Measurements from ENCODE around the gene GZMH. TPM values are rescaled to one million over a fixed set of nuclear protein-coding genes. Genes with fewer than 3 reads are reported as not detected.
A peak's percentile ranks its signal among the peaks of the same experiment; 100 is the strongest.
"Not testable (repeated sequence)": the region's sequence is repeated elsewhere in the genome, so short reads cannot be mapped to it uniquely, and the experiment has no call there.

Gene GZMH
- polyA plus RNA-seq, 1 donor from 2014 or later: 24.2 TPM

- peaks cover 16 to 37% (median 25%) of the 10 kb centered on the region in 3 donors for H3K4me1 Mint-ChIP-seq
- peaks cover 4% of the 10 kb centered on the region for H3K27me3 Mint-ChIP-seq
- H3K4me3 Mint-ChIP-seq: peak overlapping the region in 1 of 4 donors; percentile 80
- H3K9me3 Mint-ChIP-seq: no peaks in the 10 kb centered on the region
- no peaks in the 10 kb centered on the region for H3K36me3 Mint-ChIP-seq
- peak overlapping the region in 1 of 3 donors; percentile 93 for H3K27ac Mint-ChIP-seq
Measured at GRCh38 chr14:24607635-24608514, 1.6 kb downstream of the GZMH start.

- H3K4me3 Mint-ChIP-seq: peak overlapping the region in 2 of 4 donors; percentile 63 to 78
- no peaks in the 10 kb centered on the region for H3K36me3 Mint-ChIP-seq
- peaks cover 4% of the 10 kb centered on the region for H3K27me3 Mint-ChIP-seq
- no peaks in the 10 kb centered on the region for H3K9me3 Mint-ChIP-seq
- H3K4me1 Mint-ChIP-seq: peaks cover 16 to 34% (median 25%) of the 10 kb centered on the region in 3 donors
- H3K27ac Mint-ChIP-seq: peak overlapping the region in 2 of 3 donors; percentile 24 to 93
Measured at GRCh38 chr14:24607081-24607480, 2.4 kb downstream of the GZMH start.

- peak overlapping the region in 1 of 4 donors; percentile 49 for H3K4me3 Mint-ChIP-seq
- H3K4me1 Mint-ChIP-seq: peaks cover 16 to 33% (median 25%) of the 10 kb centered on the region in 3 donors
- H3K27ac Mint-ChIP-seq: peak overlapping the region in 1 of 3 donors; percentile 78
- no peaks in the 10 kb centered on the region for H3K9me3 Mint-ChIP-seq
- no peaks in the 10 kb centered on the region for H3K36me3 Mint-ChIP-seq
- H3K27me3 Mint-ChIP-seq: peaks cover 7% of the 10 kb centered on the region
Measured at GRCh38 chr14:24606297-24606696, 3.2 kb downstream of the GZMH start.

GRCh38 chr14:24605435-24606190 lies 3.9 kb downstream of the GZMH start:
- Mint-ChIP-seq H3K4me1 (peaks cover 16 to 33% (median 25%) of the 10 kb centered on the region in 3 donors), H3K9me3 (peaks cover 0 to 3% (median 0%) of the 10 kb centered on the region in 3 donors), H3K36me3 (no peaks in the 10 kb centered on the region), H3K4me3 (peak overlapping the region in 1 of 4 donors; percentile 81), H3K27ac (peak overlapping the region in 2 of 3 donors; percentile 63 to 78), H3K27me3 (peaks cover 7% of the 10 kb centered on the region)

GRCh38 chr14:24597403-24597802 lies 12.1 kb downstream of the GZMH start:
- Mint-ChIP-seq H3K9me3 (peaks cover 2 to 21% (median 20%) of the 10 kb centered on the region in 3 donors), H3K4me3 (no peak overlapping the region), H3K27ac (no peak overlapping the region), H3K36me3 (peaks cover 6% of the 10 kb centered on the region), H3K27me3 (peaks cover 9% of the 10 kb centered on the region), H3K4me1 (no peaks in the 10 kb centered on the region)

GRCh38 chr14:24595073-24595808 lies 14.2 kb downstream of the GZMH start:
- H3K27me3 Mint-ChIP-seq: peaks cover 9% of the 10 kb centered on the region
- H3K4me1 Mint-ChIP-seq: no peaks in the 10 kb centered on the region
- H3K9me3 Mint-ChIP-seq: peaks cover 2 to 22% (median 20%) of the 10 kb centered on the region in 3 donors
- no peak overlapping the region for H3K4me3 Mint-ChIP-seq
- no peak overlapping the region for H3K27ac Mint-ChIP-seq
- H3K36me3 Mint-ChIP-seq: peaks cover 6% of the 10 kb centered on the region

- H3K4me1 Mint-ChIP-seq, H3K4me3 Mint-ChIP-seq, H3K27me3 Mint-ChIP-seq, H3K36me3 Mint-ChIP-seq, H3K27ac Mint-ChIP-seq: not testable (repeated sequence)
- peaks cover 7 to 22% (median 18%) of the 10 kb centered on the region in 3 donors for H3K9me3 Mint-ChIP-seq
Measured at GRCh38 chr14:24591004-24591403, 18.5 kb downstream of the GZMH start.

GRCh38 chr14:24584402-24584801 lies 25.1 kb downstream of the GZMH start:
- H3K36me3 Mint-ChIP-seq, H3K4me3 Mint-ChIP-seq, H3K27me3 Mint-ChIP-seq, H3K4me1 Mint-ChIP-seq, H3K27ac Mint-ChIP-seq: not testable (repeated sequence)
- peaks cover 7 to 14% (median 13%) of the 10 kb centered on the region in 3 donors for H3K9me3 Mint-ChIP-seq

- H3K4me3 Mint-ChIP-seq: no peak overlapping the region
- no peak overlapping the region for H3K27ac Mint-ChIP-seq
- H3K4me1 Mint-ChIP-seq: peaks cover 0 to 2% (median 0%) of the 10 kb centered on the region in 3 donors
- peaks cover 6% of the 10 kb centered on the region for H3K27me3 Mint-ChIP-seq
- no peaks in the 10 kb centered on the region for H3K36me3 Mint-ChIP-seq
- H3K9me3 Mint-ChIP-seq: peaks cover 0 to 2% (median 0%) of the 10 kb centered on the region in 3 donors
Measured at GRCh38 chr14:24578558-24578957, 30.9 kb downstream of the GZMH start.

- H3K9me3 Mint-ChIP-seq: peaks cover 0 to 2% (median 0%) of the 10 kb centered on the region in 3 donors
- H3K27me3 Mint-ChIP-seq: peaks cover 6% of the 10 kb centered on the region
- peaks cover 0 to 2% (median 0%) of the 10 kb centered on the region in 3 donors for H3K4me1 Mint-ChIP-seq
- no peaks in the 10 kb centered on the region for H3K36me3 Mint-ChIP-seq
- no peak overlapping the region for H3K27ac Mint-ChIP-seq
- no peak overlapping the region for H3K4me3 Mint-ChIP-seq
Measured at GRCh38 chr14:24576771-24577170, 32.7 kb downstream of the GZMH start.

GRCh38 chr14:24576182-24576581 lies 33.3 kb downstream of the GZMH start, which contains the start of gene CTSG:
Gene CTSG (minus strand): TSS chr14:24576250. CDS start chr14:24576223, 27 bp downstream.
- no peak within 1 kb of the TSS for H3K4me3 Mint-ChIP-seq
- no peak within 1 kb of the TSS for H3K27ac Mint-ChIP-seq
- peaks cover 0 to 2% (median 0%) of the 10 kb centered on the region in 3 donors for H3K9me3 Mint-ChIP-seq
- H3K27me3 Mint-ChIP-seq: peaks cover 6% of the 10 kb centered on the region
- H3K4me1 Mint-ChIP-seq: peaks cover 0 to 2% (median 0%) of the 10 kb centered on the region in 3 donors
- H3K36me3 Mint-ChIP-seq: no peaks in the 10 kb centered on the region

- H3K27me3 Mint-ChIP-seq: peaks cover 6% of the 10 kb centered on the region
- peaks cover 0 to 4% (median 1%) of the 10 kb centered on the region in 3 donors for H3K9me3 Mint-ChIP-seq
- no peak overlapping the region for H3K4me3 Mint-ChIP-seq
- peak overlapping the region in 1 of 3 donors; percentile 61 for H3K27ac Mint-ChIP-seq
- no peaks in the 10 kb centered on the region for H3K36me3 Mint-ChIP-seq
- peaks cover 0 to 2% (median 0%) of the 10 kb centered on the region in 3 donors for H3K4me1 Mint-ChIP-seq
Measured at GRCh38 chr14:24574206-24574774, 35.2 kb downstream of the GZMH start.

GRCh38 chr14:24566318-24566717 lies 43.2 kb downstream of the GZMH start:
- Mint-ChIP-seq H3K36me3 (peaks cover 2% of the 10 kb centered on the region), H3K4me1 (no peaks in the 10 kb centered on the region), H3K9me3 (peaks cover 7 to 24% (median 10%) of the 10 kb centered on the region in 3 donors), H3K27ac (no peak overlapping the region), H3K4me3 (no peak overlapping the region), H3K27me3 (peaks cover 16% of the 10 kb centered on the region)

GRCh38 chr14:24565766-24566165 lies 43.7 kb downstream of the GZMH start:
- Mint-ChIP-seq H3K27ac (no peak overlapping the region), H3K4me1 (no peaks in the 10 kb centered on the region), H3K9me3 (peaks cover 7 to 24% (median 10%) of the 10 kb centered on the region in 3 donors), H3K4me3 (no peak overlapping the region), H3K27me3 (peaks cover 17% of the 10 kb centered on the region), H3K36me3 (peaks cover 2% of the 10 kb centered on the region)

Measured in IgD-negative memory B cell (primary cell).